GM19455 (cell line): ENCODE results near the gene MGAT4C.

Experiments
- ATAC-seq: cut with Tn5 transposase; IDR thresholded peaks from one replicate; pipeline ENCODE4 v1.9.1; 2021; ENCODE audit not compliant: unreplicated experiment

MGAT4C gene

GRCh38 chr12:85993746-85994145 is 262.4 kb downstream of the MGAT4C start:
- ATAC-seq: no peak

- ATAC-seq: no peak
These were observed 270.2 kb downstream of the MGAT4C start for GRCh38 chr12:85985996-85986395.

GRCh38 chr12:85983601-85984000 is 272.6 kb downstream of the MGAT4C start:
- no peak for ATAC-seq

GRCh38 chr12:85979641-85980040 is 276.6 kb downstream of the MGAT4C start:
- no peak for ATAC-seq

GRCh38 chr12:85975716-85976115 is 280.5 kb downstream of the MGAT4C start:
- no peak for ATAC-seq

GRCh38 chr12:85971800-85972199 is 284.4 kb downstream of the MGAT4C start:
- no peak for ATAC-seq

- no peak for ATAC-seq
These were observed 287.6 kb downstream of the MGAT4C start for GRCh38 chr12:85968606-85969005.

GRCh38 chr12:85963326-85963725 is 292.9 kb downstream of the MGAT4C start:
- no peak for ATAC-seq

- ATAC-seq: no peak
These were observed 300.1 kb downstream of the MGAT4C start for GRCh38 chr12:85956081-85956480.

- ATAC-seq: no peak
These were observed 301.1 kb downstream of the MGAT4C start for GRCh38 chr12:85955127-85955526.

- ATAC-seq: no peak
These were observed 304.4 kb downstream of the MGAT4C start for GRCh38 chr12:85951823-85952222.

- ATAC-seq: no peak
These were observed 306.9 kb downstream of the MGAT4C start for GRCh38 chr12:85949253-85949652.

GRCh38 chr12:85948340-85948739 is 307.9 kb downstream of the MGAT4C start:
- ATAC-seq: no peak

GRCh38 chr12:85947286-85947685 is 308.9 kb downstream of the MGAT4C start:
- ATAC-seq: no peak

- ATAC-seq: no peak
These were observed 309.8 kb downstream of the MGAT4C start for GRCh38 chr12:85946375-85946774.

- ATAC-seq: no peak
These were observed 329.0 kb downstream of the MGAT4C start for GRCh38 chr12:85927166-85927565.

- no peak for ATAC-seq
These were observed 332.3 kb downstream of the MGAT4C start for GRCh38 chr12:85923767-85924331.

- ATAC-seq: peak; percentile 65
These were observed 335.8 kb downstream of the MGAT4C start for GRCh38 chr12:85920324-85920947.
